Kidney capillary endothelial cell (primary cell): ENCODE results near the gene SZRD1.
"Not testable (repeated sequence)": the region's sequence is repeated elsewhere in the genome, so short reads cannot be mapped to it uniquely, and the experiment has no call there.

ENCODE experiments used
- DNase-seq: peaks from one replicate; pipeline ENCODE4 v3.0.0-alpha.2; 2018; ENCODE audit warnings: low spot score

Gene SZRD1, protein sequence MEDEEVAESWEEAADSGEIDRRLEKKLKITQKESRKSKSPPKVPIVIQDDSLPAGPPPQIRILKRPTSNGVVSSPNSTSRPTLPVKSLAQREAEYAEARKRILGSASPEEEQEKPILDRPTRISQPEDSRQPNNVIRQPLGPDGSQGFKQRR

DNA sequence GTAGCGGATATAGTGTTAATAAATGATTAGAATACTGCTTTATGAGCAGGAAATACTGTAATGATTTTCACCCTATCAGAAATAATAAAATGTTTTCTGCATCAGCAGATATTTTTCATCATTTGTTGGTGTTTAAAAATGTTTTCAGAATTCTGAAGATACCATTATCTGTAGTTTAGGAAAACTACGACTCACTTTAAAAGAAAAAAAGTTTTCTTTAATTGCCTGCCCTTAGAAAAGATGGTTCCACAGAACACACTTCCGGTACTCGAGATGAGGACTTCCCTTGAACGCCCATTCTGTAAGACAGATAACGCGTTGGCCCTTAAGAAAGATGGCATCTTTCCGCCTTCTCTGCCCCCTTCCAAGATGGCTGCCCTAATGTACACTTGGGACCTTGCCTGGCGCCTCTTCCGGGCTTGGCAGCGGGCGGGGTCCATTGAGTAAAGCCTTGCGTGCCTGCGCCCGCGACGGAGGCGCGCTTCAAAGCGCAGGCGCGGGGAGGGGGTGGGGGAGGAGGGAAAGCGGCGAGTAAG is at the start of gene SZRD1:
TSS of gene SZRD1 (plus strand) at position 521 of the 536 bp plus-strand sequence. CDS start 16 bp downstream, outside the sequence.
- DNase-seq = peak; percentile 97

DNA sequence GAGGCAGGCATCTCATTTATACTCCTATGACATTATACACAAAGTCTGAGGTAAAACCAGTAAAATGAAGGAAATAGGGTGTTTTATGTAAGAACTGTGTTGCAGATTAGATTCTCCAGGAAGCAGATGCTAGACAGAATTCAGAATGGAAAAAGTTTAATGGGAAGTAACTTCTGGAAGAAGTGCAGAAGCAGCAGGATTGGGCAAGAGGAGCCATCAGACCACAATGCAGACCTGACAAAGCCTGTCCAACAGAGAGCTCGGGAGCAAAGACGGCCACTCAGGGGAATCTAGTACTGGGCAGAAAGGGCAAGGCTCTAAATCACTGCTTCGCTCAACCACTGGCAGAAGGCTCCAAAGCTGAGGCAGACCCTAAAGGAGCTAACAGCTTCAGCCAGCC is 48.5 kb upstream of the SZRD1 start:
- DNase-seq = no peak

DNA sequence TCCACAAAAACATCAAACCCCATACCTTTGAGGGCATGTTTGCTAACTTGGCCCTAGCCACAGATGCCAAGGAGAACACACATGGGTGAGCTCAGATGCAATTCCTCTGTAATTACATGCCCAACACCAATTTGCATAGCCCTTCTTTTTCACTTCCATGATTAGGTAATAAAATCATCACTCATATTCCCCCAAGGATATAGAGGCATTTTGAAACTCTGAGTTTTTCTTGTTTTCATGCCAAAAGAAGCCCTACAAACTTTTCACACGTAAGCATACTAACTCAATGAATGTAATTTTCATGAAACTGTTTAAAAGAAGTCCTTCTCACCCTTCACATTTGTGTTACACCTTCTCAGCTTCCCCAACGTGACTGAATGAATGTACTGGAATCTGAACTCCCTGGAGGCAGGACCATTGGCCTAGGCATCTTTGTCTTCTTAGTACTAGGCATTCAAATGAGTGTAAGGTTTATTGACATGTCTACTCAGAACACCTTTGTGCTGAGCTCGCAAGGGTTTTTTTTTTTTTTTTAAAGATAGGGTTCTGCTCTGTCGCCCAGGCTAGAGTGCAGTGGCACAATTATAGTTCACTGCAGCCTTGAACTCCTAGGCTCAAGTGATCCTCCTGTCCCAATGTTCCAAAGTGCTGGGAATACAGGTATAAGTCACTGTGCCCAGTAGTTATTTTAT is 45.7 kb upstream of the SZRD1 start:
- DNase-seq = no peak

DNA sequence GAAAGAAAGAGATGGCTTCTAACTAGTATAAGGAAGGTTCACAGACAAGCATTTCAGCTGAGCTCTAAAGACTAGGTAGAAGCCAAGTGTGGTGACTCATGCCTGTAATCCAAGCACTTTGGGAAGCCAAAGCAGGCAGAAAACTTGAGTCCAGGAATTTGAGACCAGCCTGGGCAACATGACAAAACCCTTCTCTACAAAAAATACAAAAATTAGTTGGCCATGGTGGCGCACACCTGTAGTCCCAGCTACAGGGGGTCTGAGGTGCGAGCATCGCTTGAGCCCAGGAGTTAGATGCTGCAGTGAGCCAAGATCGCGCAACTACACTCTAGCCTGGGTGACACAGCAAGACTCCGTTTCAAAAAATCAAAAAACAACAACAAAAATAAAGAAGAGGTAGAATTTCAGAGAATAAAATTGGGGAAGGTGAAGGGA is 42.6 kb upstream of the SZRD1 start:
- DNase-seq = no peak

DNA sequence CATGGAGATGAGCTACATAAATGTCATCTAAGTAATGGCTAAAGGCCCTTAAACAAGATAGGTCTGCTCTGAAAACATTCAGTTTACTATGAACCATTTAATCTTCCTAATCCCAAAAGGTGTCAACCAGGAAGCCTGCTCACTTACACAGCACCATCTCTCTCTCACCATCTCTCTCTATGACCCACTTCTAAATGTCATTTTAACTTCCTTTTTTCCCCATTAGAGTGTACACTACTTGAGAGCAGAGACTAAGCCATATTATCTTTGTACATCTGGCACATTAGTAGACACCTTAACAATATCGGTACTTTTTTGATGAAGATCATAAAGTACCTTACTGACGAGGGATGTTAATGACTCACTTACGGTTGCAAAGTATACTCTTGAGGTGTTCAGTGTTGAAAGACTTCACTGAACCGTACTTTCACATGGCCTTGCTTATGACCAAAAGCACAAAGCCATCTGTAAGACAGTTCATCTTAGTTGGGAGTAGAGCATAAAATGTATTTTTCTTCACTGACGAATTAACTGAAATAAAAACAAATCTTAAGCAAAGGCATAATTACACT is 40.1 kb upstream of the SZRD1 start:
- DNase-seq = no peak

DNA sequence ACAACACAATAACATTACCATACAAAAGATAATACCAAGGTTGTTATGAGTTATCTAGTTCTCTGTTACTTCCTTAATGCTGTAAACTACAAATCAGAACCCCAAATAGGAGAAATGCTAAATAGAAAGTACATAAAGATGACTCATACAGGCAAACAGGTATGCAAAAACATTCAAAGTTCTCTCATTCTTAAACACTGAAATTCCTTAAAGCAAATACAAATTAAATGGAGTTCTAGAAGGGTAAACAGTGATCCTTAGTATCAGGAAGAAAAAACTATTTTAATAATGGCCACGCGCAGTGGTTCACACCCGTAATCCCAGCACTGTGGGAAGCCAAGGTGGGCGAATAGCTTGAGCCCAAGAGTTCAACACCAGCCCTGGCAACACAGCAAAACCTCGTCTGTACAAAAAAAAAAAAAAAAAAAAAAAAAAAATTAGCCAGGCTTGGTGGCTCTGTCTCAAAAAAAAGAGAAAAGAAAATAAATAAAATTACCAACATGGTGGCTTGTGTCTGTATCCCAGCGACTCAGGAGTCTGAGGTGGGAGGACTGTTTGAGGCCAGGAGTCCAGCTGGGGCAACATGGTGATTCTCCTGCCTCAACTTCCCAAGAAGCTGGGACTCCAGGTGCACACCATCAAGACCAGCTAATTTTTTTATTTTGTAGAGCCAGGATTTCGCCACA is 32.2 kb upstream of the SZRD1 start:
- DNase-seq = no peak

DNA sequence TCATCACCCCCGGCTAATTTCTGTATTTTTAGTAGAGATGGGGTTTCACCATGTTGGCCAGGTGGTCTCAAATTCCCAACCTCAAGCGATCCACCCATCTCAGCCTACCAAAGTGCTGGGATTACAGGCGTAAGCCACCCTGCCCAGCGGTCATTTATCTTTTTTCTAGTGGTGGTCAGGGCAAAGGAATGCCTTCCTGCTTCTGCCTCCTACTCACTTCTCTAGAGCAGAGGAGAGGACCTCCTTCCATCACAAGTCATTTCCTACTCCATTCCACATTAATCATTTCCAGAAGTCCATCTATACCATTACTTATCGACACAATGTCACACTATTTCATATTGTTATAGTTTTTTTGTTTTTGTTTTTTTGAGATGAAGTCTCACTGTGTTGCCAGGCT is 28.1 kb upstream of the SZRD1 start:
- no peak for DNase-seq

DNA sequence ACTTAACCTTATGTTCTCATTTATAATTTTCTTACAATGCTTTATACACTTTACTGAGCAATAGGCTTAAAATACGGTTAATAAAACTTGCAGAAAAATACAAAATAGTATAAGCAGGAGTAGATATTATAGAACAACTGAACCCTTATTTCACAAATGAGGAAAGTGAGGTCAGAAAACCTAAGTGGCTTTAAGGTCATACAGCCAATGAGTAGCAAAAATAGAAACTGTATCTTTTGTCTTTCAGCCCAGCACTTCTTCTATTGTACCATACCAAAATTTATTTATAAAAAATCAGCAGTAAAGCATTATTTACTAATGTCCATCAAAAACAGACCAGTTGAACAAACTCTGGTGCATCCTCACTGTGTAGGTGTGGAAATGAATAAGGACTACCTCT is 26.4 kb upstream of the SZRD1 start:
- no peak for DNase-seq

DNA sequence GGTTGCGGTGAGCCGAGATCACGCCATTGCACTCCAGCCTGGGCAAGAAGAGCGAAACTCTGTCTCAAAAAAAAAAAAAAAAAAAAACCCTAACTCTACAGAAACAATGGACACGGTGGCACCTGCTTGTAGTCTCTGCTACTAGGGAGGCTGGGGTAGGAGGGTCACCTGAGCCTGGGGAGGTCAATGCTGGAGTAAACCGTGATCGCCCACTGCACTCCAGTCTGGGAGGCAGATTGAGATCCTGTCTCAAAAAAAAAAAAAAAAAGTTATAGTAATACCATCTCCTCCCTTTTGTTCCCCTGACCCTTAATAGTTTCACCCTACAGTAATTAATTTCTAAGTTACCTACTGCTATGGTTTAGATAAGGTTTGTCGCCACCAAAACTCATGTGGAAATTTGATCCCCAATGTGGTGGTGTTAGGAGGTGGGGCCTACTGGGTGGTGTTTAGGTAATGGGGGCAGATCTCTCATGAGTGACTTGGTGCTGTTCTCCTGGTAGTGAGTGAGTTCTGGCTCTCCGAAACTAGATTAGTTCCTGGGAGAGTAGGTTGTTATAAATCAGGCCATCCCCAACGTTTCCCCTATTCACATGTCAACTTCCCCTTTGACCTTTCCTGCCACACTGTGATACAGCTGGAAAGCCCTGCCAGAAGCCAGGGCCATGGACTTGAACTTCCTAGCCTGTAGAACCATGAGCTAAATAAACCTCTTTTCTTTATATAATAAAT is 24.5 kb upstream of the SZRD1 start:
- DNase-seq = no peak

DNA sequence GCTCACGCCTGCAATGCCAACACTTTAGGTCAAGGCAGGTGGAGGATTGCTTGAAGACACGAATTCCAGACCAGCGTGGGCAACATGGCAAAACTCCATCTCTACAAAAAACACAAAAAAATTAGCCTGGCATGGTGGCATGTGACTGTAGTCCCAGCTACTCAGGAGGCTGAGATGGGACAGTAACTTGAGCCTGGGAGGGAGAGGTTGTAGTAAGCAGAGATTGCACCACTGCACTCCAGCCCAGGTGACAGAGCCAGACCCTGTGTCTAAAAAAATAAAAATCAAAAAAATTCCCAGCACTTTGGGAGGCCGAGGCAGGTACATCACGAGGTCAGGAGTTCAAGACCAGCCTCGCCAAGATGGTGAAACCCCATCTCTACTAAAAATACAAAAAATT is 23.8 kb upstream of the SZRD1 start:
- DNase-seq = not testable (repeated sequence)

DNA sequence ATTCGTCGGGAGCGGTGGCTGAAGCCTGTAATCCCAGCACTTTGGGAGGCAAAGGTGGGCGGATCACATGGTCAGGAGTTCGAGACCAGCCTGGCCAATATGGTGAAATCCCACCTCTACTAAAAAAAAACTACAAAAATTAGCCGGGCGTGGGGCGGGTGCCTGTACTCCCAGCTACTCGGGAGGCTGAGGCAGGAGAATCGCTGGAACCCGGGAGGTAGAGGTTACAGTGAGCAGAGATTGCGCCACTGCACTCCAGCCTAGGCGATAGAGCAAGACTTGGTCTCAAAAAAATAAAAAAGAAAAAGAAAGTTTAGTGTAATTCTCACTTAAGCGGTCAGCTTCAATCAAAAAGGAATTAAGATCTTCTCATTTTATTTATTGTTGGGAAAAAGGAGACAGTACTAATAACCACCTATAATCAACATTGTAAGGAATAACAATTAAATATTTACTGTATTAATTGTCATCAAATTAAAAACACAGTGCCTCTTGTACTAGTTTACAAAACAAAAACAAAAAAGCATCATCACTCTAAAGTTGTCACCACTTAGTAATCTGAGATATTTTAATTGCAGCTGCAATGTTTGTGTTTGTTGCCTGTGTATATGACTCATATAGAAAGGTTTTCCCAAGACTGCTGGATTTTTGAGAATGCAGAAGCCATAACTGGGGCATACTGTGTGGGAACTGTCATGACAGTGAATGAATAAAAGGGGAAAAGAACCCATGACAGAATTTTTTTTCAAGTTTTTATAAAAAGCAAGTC is 18.4 kb upstream of the SZRD1 start:
- peak; percentile 63 for DNase-seq

DNA sequence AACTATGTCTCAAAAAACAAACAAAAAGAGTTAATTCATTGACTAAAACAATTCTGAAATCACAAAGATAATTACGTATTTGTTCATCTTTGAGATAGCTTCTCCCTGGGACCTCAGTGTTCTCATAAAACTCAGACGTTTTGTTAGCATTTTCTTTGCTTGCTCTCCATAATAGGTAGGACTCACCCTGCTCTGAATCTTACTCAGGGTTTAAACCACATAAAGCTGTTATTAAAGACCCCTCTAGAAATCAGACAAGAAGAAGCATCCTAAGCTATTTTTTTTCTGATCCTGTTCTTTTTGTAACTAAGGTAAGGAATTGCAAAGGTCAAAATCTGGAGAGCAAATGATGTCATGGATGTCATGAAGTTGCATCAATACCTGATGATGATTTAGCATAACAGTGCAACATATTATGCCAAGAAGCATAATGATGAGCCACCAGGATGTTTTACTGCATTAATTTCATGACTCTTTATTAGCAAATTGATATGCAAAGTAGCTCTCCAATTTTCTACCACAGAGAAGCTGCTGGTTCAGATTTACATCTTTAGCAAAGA is 17.1 kb upstream of the SZRD1 start:
- no peak for DNase-seq

DNA sequence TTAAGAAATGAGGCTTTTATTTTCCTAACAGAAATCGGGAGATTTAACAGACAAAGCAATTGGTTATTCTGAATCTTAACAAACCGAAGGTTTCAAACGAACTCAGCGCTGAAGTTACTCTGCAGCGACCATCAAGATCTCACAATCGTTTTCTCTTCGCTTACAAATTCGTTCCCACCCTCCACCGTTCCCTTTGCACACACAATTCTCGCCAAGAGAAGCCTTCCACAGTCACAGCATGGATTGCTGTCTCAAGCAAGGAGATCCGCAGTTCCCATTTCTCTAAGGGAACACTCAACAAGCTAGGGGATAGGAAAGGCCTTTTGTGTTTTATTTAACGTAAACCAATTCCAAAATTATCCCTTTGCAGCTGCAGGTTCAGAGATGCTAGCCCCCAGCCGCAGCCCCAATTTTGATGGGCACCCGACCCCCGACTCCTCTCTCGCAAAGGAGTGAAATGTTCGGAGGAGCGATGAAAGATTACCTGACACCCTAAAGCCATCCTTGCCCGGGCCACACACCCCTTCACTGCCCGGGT is 15.5 kb upstream of the SZRD1 start:
- DNase-seq = peak; percentile 17

DNA sequence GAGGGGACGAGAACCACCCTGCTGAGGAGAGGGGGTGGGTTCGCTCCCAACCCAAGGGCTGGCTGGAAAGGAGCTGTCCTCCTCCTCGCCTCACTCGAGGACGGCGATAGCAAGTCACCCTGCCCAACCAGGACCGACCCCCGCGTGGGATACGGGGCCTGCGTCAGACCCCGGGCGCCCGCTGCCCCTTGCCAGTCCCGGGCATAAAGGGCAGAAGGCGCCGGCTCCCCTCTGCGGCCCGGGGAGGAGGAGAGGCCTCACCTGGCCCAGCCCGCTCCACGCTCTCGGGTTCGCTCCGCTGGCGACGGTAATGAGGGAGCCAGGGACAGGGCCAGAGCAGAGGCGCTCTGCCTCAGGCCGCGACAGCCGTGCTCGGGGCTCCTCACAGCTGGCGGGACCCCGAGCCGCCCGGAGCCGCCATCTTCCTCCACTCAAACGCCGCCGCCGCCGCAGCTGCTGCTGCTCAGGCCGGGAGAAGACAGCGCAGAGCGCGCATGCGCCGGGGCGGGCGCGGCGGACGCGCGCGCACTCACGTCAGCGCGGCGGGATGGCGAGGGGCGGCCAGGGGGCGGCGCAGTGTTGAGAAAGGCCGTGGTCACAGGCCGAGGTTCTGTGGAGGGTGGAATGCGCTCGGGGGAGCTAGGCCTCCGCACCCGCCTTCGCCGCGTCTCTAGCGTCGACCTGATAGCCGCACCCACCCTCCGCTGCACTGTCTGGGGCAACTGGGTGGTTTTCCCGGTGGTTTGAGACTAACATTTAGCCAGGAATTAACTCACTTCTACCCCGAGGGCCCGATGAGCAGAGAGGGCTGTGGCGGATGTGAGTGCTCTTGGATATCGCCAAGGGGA is 14.8 kb upstream of the SZRD1 start, which contains the start of gene FBXO42:
TSS of gene FBXO42 (minus strand) at position 487 of the 848 bp plus-strand sequence. CDS start 37,062 bp downstream, outside the sequence.
- peak; percentile 88 for DNase-seq

DNA sequence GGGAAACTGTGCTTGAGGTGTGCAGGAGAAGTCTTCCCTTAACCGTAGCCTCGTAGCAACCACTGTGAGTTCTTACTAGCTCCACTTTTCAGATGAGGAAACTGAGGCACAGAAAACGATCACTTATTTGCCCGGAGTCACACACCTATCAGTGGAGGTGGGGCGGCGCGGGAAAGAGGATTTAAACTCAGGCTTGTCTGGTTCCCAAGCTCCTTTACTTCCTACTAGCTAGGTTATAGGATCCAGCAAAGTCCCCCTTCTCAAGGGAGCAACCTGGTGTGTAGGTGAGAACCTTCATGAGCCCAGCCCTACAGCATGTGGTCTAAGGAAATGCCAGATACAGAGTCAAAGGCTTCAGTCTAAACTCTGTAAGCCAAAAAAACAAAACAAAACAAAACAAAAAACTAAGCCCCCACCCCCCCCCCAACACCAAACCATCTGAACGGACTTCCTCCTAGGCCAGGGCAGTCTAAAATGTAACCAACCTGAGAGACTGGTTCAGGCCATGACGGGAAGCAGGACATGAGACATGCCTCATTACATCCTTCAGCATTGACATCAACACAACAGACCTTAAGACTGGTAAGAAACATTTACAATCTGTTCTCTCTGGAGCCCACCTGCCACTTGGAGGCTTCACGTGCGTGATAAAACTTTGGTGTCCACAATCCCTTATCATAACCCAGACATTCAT is 14.1 kb upstream of the SZRD1 start:
- DNase-seq = peak; percentile 36

DNA sequence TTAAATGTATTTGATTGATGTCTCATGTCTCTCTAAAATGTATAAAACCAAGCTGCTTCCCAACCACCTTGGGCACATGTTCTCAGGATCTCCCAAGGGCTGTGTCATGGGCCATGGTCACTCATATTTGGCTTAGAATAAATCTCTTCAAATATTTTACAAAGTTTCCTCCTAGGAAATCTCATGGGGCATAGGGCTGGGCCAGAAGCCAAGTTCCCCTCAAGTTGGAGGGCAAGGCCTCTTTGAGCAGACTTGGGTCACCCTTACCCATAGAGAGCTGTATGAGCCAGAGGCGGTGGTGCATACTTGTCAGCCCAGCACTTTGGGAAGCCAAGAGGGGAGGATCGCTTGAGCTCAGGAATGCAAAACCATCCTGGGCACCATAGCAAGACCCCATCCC is 12.4 kb upstream of the SZRD1 start:
- no peak for DNase-seq

DNA sequence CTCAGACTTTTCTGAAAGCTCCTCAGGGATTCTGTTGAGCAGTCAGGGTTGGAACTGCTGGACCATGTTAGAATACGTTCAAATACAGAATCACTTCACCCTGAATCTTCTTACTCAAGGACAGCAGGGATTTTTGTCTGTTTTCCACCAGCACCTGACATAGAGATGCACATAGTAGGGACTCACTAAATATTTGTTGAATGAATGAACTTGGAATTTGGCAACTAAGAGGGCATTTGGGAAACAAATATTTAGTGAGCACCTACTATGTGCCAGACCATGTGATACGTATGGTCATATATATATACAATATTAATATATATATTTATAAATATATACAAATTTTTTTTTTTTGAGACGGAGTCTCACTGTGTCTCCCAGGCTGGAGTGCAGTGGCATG is 10.2 kb upstream of the SZRD1 start:
- no peak for DNase-seq

DNA sequence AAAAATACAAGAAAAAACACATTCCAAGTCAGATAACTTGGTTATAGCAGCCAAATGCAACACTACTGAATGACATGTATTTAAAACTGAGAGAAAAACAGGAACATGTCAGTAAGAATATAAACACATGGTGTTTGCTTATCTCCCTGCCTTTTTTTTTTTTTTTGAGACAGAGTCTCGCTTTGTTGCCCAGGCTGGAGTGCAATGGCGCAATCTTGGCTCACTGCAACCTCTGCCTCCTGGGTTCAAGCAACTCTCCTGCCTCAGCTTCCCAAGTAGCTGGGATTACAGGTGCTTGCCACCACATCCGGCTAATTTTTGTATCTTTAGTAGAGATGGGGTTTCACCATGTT is 1.9 kb upstream of the SZRD1 start:
- not testable (repeated sequence) for DNase-seq
